ENCODE data around the gene ZNF700. TPM values are rescaled to one million over a fixed set of nuclear protein-coding genes. Genes with fewer than 3 reads are reported as not detected.

The ZNF700 gene
- total RNA-seq, 1 experiment from 2014 or later, result 9.3 TPM

DNA sequence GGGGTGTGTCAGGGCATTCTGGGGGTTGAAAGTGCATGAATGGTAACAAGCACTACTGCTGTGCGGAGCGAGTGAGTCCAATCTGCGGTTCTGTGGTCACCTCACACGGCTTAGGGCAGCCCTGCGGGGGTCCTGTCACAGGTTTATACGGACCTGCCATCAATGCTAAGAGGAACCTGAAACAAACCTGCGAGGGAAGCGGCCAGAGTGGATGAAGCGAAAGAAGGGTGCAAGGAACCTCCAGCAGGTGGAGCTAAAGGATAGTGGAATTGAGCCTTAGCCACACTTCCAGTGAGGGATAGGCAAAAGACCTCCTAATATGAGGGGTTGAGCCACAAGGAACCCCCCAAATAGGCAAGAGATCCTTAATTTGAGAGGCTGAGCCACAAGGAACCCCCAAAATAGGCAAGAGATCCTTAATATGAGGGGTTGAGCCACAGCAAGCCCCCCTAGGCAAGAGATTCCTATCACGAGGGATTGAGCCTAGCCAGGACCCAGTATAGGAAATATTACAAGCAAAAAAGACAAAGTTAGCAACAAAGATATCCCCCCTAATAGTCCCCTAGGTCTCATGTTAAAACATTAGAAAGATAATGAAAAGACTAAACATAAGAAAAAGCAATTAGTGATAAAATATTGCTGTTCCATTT lies 43.6 kb upstream of the ZNF700 start:
- POLR2A ChIA-PET, result no interaction called here
- ATAC-seq, result peak; percentile 70
- RAD21 ChIA-PET (ENCODE audit: low non-redundant PET in 1 of 2, low total read pairs in 2 of 2, uncharacterized antibody in 2 of 2, unreplicated experiment in 2 of 2), result no interaction called here

GRCh38 chr19:11882606-11883005 lies 42.3 kb upstream of the ZNF700 start:
- no peak overlapping the region for H3K4me2 ChIP-seq (ENCODE audit: low read length)
- H2AFZ ChIP-seq (ENCODE audit: low read depth, low read length, poor library complexity, severe bottlenecking), result no peak overlapping the region
- ChIA-PET POLR2A (no interaction called here), RAD21 (ENCODE audit: low non-redundant PET in 1 of 2, low total read pairs in 2 of 2, uncharacterized antibody in 2 of 2, unreplicated experiment in 2 of 2) (no interaction called here), CTCF (no interaction called here)
- intact Hi-C loops (cut with micrococcal nuclease), result no loop called here
- H3K9me3 ChIP-seq (ENCODE audit: control insufficient read depth in 1 of 2, insufficient read depth in 1 of 2, low read depth in 1 of 2, low read length in 2 of 2), result peaks cover 4 to 9% of the 10 kb centered on the region in 2 experiments; a peak in 2 of 4 replicates
- DNase-seq (ENCODE audit: low read depth, low spot score), result no peak
- no peaks in the 10 kb centered on the region for H3K79me2 ChIP-seq (ENCODE audit: insufficient read depth, low read length)
- H4K20me1 ChIP-seq (ENCODE audit: insufficient read depth), result no peaks in the 10 kb centered on the region
- H3K9ac ChIP-seq (ENCODE audit: low read length), result no peak overlapping the region
- H3K4me3 ChIP-seq (replicated peaks in 1 of 2; ENCODE audit: low read depth in 1 of 2, low read length in 2 of 2), result no peak overlapping the region
- H3K27ac ChIP-seq (ENCODE audit: low read depth, low read length), result no peak overlapping the region
- H3K4me1 ChIP-seq (ENCODE audit: control insufficient read depth in 1 of 2, insufficient read depth in 2 of 2, low read length in 2 of 2), result no peaks in the 10 kb centered on the region
- ATAC-seq, result no peak
- no peaks in the 10 kb centered on the region for H3K36me3 ChIP-seq (ENCODE audit: control insufficient read depth in 1 of 2, insufficient read depth in 2 of 2, low read length in 2 of 2)
- TF ChIP-seq EZH2 (IDR thresholded peaks at IDR 0.05), result no peak
- no peak for TF ChIP-seq ZFX (IDR thresholded peaks at IDR 0.05)
- no peak for TF ChIP-seq POLR2A (IDR thresholded peaks at IDR 0.05; ENCODE audit: borderline replicate concordance, extremely low read depth, insufficient read depth, insufficient read length)
- TF ChIP-seq, protein P1, sequence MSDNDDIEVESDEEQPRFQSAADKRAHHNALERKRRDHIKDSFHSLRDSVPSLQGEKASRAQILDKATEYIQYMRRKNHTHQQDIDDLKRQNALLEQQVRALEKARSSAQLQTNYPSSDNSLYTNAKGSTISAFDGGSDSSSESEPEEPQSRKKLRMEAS (IDR thresholded peaks at IDR 0.05), result no peak
- TF ChIP-seq EZH2phosphoT487 (IDR thresholded peaks at IDR 0.05; ENCODE audit: borderline replicate concordance), result no peak
- no peak for TF ChIP-seq SRF (IDR thresholded peaks at IDR 0.05; ENCODE audit: low read depth)
- no peak for TF ChIP-seq POLR2AphosphoS5 (IDR thresholded peaks at IDR 0.05; ENCODE audit: low read depth, low read length)
- no peak for TF ChIP-seq CBX3 (IDR thresholded peaks at IDR 0.05; ENCODE audit: low read depth)
- TF ChIP-seq TCF7L2 (IDR thresholded peaks at IDR 0.05; ENCODE audit: borderline replicate concordance, extremely low read depth, insufficient read depth, insufficient read length), result no peak
- no peak for TF ChIP-seq SIN3A (IDR thresholded peaks at IDR 0.05; ENCODE audit: low read depth)
- no peaks in the 10 kb centered on the region for H3K27me3 ChIP-seq (ENCODE audit: insufficient read depth, low read length)
- BruUV-seq (replicated peaks), result no TSS peak
- no peaks in the 10 kb centered on the region for H3K9me2 ChIP-seq (ENCODE audit: insufficient read depth)

More for the DNA sequence above, 43.6 kb upstream of the ZNF700 start:
- Histone ChIP-seq H3K4me2 (ENCODE audit: low read length) (no peak overlapping the region), H3K27me3 (ENCODE audit: insufficient read depth, low read length) (no peaks in the 10 kb centered on the region), H2AFZ (ENCODE audit: low read depth, low read length, poor library complexity, severe bottlenecking) (no peak overlapping the region), H3K9me3 (ENCODE audit: control insufficient read depth in 1 of 2, insufficient read depth in 1 of 2, low read depth in 1 of 2, low read length in 2 of 2) (peaks cover 0 to 3% of the 10 kb centered on the region in 2 experiments; a peak in 2 of 4 replicates), H3K9me2 (ENCODE audit: insufficient read depth) (no peaks in the 10 kb centered on the region), H4K20me1 (ENCODE audit: insufficient read depth) (no peaks in the 10 kb centered on the region), H3K27ac (ENCODE audit: low read depth, low read length) (no peak overlapping the region), H3K9ac (ENCODE audit: low read length) (no peak overlapping the region), H3K36me3 (ENCODE audit: control insufficient read depth in 1 of 2, insufficient read depth in 2 of 2, low read length in 2 of 2) (no peaks in the 10 kb centered on the region), H3K79me2 (ENCODE audit: insufficient read depth, low read length) (no peaks in the 10 kb centered on the region), H3K4me1 (ENCODE audit: control insufficient read depth in 1 of 2, insufficient read depth in 2 of 2, low read length in 2 of 2) (no peaks in the 10 kb centered on the region), H3K4me3 (replicated peaks in 1 of 2; ENCODE audit: low read depth in 1 of 2, low read length in 2 of 2) (no peak overlapping the region)
- CTCF ChIA-PET, result interaction anchor here (1.3 kb wide), 1 partner anchor 108 kb away, joined by 4 read pairs; no protein-coding TSS in a partner anchor
- intact Hi-C loops (cut with micrococcal nuclease), result loop anchor here (1.0 kb wide), 2 partner anchors 108 to 260 kb away; no protein-coding TSS in a partner anchor
- no TSS peak for BruUV-seq (replicated peaks)
- peak; percentile 23 for DNase-seq (ENCODE audit: low read depth, low spot score)
- no peak for TF ChIP-seq YY1 (IDR thresholded peaks at IDR 0.05; ENCODE audit: extremely low read depth, insufficient replicate concordance, low read depth, low read length)
- TF ChIP-seq RAD21 (IDR thresholded peaks at IDR 0.05; ENCODE audit: low read depth), result peak; percentile 76
- TF ChIP-seq, protein P2, sequence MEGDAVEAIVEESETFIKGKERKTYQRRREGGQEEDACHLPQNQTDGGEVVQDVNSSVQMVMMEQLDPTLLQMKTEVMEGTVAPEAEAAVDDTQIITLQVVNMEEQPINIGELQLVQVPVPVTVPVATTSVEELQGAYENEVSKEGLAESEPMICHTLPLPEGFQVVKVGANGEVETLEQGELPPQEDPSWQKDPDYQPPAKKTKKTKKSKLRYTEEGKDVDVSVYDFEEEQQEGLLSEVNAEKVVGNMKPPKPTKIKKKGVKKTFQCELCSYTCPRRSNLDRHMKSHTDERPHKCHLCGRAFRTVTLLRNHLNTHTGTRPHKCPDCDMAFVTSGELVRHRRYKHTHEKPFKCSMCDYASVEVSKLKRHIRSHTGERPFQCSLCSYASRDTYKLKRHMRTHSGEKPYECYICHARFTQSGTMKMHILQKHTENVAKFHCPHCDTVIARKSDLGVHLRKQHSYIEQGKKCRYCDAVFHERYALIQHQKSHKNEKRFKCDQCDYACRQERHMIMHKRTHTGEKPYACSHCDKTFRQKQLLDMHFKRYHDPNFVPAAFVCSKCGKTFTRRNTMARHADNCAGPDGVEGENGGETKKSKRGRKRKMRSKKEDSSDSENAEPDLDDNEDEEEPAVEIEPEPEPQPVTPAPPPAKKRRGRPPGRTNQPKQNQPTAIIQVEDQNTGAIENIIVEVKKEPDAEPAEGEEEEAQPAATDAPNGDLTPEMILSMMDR (IDR thresholded peaks at IDR 0.05 in 2 of 3, conservative IDR thresholded peaks at IDR 0.05 in 1 of 3; ENCODE audit: borderline replicate concordance in 1 of 3, insufficient read depth in 1 of 3, low read depth in 2 of 3, low read length in 2 of 3), result peak; percentile 52 to 60 (median 58); a peak in 5 of 6 replicates
